MG63 (cell line): Measurements from ENCODE around the gene SAMHD1. TPM values are rescaled to one million over a fixed set of nuclear protein-coding genes. Genes with fewer than 3 reads are reported as not detected.
A peak's percentile ranks its signal among the peaks of the same experiment; 100 is the strongest.
"Not testable (repeated sequence)": the region's sequence is repeated elsewhere in the genome, so short reads cannot be mapped to it uniquely, and the experiment has no call there.

ENCODE experiments used
- DNase-seq: peaks from one replicate; pipeline ENCODE4 v3.0.0-alpha.2; 2020
- H3K27me3 ChIP-seq: fragments of 250-450 bp; sonication (Bioruptor Pico); 2 replicates; pipeline ENCODE4 v1.5.1; 2020; ENCODE audit warnings: mild to moderate bottlenecking, moderate library complexity
- H3K36me3 ChIP-seq: fragments of 250-450 bp; sonication (Bioruptor Pico); 2 replicates; pipeline ENCODE4 v1.5.1; 2020; ENCODE audit warnings: mild to moderate bottlenecking, moderate library complexity
- H3K4me3 ChIP-seq: fragments of 250-450 bp; sonication (Bioruptor Pico); 2 replicates; pipeline ENCODE4 v1.5.1; 2020; ENCODE audit warnings: mild to moderate bottlenecking, moderate library complexity
- H3K9me3 ChIP-seq: fragments of 250-450 bp; sonication (Bioruptor Pico); 2 replicates; pipeline ENCODE4 v1.5.1; 2020; ENCODE audit warnings: mild to moderate bottlenecking, moderate library complexity
- total RNA-seq: library from RNA; depleted of rRNA; stranded (reverse); fragments of >200 nt; shearing (Covaris generic); gene quantifications from 2 replicates; pipeline ENCODE4 v1.2.3, GENCODE V29; 2014; ENCODE audit warnings: low replicate concordance; rRNA removed

SAMHD1 gene
- total RNA-seq, 1 experiment from 2014 or later = 13.6 TPM

DNA sequence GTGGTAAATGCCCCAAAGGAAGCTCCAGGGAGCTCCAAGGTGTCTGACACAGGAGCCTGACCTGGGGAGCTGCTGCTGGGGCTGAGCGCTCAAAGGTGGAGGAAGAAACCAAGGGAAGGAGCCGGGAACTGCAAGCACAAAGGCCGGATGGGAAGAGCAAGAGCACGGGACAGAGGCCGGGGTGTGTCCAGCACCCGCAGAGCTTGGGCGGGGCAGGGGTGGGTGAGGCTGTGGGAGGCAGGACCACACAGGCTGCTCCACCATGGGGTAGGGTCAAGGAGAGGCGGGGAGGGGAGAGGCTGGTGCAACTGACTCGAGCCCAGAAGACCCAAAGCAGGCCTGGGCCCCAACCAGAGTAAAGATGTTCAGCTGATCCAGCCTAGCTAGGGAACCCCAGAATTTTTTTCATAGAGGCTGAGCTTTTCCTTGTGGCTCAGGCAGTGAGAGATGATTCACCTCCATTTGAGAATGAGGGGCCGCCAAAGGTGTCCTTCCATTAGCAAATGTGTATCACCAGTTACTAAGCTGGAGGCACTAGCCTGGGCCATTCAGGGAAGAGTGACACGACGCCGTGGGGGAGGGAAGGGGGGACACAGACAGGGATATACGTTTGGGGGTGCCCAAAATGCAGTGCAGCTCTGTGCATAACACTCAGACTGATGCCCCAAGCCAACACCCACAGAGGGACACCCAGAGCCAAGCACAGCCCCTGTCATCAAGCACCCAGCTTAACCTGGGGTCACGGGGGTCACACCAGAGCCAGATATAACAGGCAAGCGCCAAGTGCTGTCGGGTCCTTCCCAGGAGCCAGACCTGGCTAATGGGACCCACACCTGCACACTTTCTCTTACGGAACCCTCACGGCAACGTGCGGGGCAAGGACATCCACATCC is 96.9 kb downstream of the SAMHD1 start:
- peak; percentile 64 for DNase-seq
- Histone ChIP-seq H3K4me3 (no peak overlapping the region), H3K9me3 (no peaks in the 10 kb centered on the region), H3K27me3 (no peaks in the 10 kb centered on the region), H3K36me3 (peaks cover 79% of the 10 kb centered on the region)

DNA sequence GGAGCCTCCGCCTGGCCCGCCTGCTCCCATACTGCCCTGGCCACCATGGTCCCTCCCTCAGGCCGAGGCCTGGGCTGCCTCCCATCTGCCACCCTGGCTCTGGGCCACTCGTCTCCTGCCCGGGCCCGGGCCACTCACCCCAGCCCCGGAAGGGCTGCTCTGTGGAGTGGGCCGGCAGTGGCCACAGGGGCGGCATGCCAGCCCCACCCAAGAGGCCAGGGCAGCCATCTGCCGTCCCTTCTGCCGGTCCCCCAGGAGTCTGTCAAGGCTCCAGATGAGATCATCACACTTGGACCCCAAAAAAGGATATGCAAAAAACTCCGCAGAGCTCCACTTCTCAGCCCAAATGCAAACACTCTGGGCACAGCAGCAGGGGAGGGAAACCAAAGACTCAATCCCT is 99.3 kb downstream of the SAMHD1 start:
- H3K27me3 ChIP-seq = no peaks in the 10 kb centered on the region
- H3K4me3 ChIP-seq = no peak overlapping the region
- H3K36me3 ChIP-seq = peaks cover 62% of the 10 kb centered on the region
- H3K9me3 ChIP-seq = no peaks in the 10 kb centered on the region
- peak; percentile 75 for DNase-seq

DNA sequence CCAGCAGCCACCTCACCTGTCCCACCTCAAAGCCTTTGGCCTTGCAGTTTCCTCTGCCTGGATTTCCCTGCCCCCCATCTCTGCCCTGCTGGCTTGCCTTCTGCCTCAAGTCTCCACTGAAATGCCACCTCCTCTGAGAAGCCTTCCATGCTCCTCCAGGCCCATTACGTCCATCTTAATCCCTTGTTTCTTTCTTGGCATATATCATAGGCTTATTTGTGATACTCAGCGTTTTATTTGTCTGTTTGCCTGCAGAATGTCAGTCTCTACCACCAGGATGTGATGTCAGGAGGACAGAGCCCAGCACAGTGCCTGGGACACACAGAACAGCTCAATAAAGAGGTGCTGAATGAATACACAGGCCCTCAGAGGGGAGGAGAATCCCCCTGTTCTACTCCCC is 100.0 kb downstream of the SAMHD1 start:
- Histone ChIP-seq H3K4me3 (no peak overlapping the region), H3K27me3 (no peaks in the 10 kb centered on the region), H3K36me3 (peaks cover 65% of the 10 kb centered on the region), H3K9me3 (no peaks in the 10 kb centered on the region)
- DNase-seq = no peak

DNA sequence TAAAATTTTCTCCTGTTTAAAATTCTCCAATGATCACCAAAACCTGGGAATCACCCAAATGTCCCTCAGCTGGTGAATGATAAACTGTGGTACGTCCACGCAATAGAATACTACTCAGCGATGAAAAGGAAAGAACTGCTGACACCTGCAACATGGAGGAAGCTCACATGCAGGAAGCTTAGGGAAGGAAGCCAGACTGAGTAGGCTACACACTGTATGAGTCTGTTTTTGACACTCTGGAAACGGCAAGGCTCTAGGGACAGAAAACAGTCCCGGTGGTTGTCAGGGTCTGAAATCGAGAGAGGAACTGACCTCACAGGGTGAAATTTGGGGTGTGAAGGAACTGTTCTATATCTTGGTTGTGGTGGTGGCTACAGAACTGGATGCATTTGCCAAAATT is 100.7 kb downstream of the SAMHD1 start:
- H3K36me3 ChIP-seq = peaks cover 64% of the 10 kb centered on the region
- no peaks in the 10 kb centered on the region for H3K27me3 ChIP-seq
- no peaks in the 10 kb centered on the region for H3K9me3 ChIP-seq
- DNase-seq = no peak
- H3K4me3 ChIP-seq = no peak overlapping the region

DNA sequence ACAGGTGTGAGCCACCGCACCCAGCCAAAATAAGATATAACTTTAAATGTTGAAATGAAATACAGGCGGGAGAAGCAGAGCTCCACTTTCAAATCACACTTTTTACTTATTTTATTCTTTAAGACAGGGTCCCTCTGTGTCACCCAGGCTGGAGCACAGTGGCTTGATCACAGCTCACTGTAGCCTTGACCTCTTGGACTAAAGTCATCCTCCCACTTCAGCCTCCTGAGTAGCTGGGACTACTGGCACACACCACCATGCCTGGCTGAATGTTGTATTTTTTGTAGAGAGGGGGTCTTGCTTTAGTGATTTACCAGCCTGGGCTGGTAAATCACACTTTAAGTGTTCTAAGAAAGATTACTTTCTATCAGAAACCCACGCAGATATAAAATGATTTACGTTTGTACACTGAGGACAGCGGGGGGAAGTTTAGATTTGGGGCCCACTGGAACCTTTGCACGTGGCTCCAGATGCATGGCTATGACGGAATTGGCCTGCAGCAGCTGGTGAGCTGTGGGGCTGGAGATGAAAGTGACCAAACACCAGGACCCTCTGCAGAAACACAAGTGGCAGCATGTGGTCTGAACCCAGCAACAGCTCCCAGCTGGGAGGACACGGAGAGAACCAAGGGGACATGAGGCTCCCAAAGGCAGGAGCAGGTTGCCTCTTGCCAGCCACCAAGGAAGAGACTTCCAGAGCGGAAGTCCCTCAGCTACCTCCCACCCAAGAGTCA is 102.0 kb downstream of the SAMHD1 start:
- no peak overlapping the region for H3K4me3 ChIP-seq

DNA sequence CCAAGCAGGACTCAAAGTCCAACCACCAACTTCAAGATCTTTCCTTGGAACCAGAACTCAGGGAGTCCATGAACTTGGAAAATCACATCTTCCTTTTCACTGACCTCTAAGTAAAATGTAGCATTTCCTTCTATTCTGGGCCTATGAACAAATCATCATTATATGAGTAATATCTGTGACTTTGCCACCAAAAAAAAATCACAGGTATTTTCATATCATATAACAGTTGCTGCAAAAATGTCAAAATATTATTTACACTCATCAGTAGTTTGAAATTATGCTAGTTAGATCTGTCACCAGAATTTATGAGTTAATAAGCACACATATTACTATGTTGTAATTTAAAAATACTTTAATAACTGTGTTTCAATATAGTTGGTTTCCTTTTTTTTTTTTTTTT is 102.8 kb downstream of the SAMHD1 start:
- H3K9me3 ChIP-seq = no peaks in the 10 kb centered on the region
- DNase-seq = no peak
- no peaks in the 10 kb centered on the region for H3K27me3 ChIP-seq
- H3K4me3 ChIP-seq = no peak overlapping the region; the same call in 1 of the 2 replicates
- peaks cover 64% of the 10 kb centered on the region for H3K36me3 ChIP-seq

More for the DNA sequence above, 102.0 kb downstream of the SAMHD1 start:
- H3K9me3 ChIP-seq = no peaks in the 10 kb centered on the region
- no peak for DNase-seq
- H3K27me3 ChIP-seq = no peaks in the 10 kb centered on the region
- H3K36me3 ChIP-seq = peaks cover 65% of the 10 kb centered on the region

DNA sequence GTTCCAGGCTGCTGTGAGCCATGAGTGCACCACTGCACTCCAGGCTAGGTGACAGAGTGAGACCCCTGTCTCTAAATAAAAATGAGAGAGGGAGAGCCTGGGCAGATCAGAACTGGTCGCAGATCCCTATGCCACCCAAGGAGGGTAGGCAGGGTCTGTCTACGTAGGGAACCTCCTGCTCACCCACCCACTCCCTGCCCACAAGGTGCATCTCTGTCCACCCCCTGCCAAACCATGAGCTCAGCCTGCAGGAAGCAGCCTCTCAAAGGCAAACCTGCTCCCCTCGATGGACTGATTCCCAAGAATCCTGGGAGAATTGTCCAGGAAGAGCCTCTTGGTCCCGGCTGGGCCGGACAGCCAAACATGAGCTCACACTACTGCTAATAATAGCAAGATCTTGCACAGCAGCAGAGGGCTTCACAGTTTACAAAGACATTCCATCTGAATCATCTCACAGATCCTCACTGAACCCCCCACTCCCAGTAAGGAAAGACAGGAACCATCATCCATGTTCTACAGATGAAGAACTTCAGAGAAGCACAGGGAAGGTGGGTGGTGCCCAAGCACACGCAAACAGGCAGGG is 103.3 kb downstream of the SAMHD1 start:
- Histone ChIP-seq H3K36me3 (peaks cover 63% of the 10 kb centered on the region), H3K4me3 (no peak overlapping the region; the same call in 1 of the 2 replicates), H3K27me3 (no peaks in the 10 kb centered on the region), H3K9me3 (no peaks in the 10 kb centered on the region)
- peak; percentile 94 for DNase-seq

DNA sequence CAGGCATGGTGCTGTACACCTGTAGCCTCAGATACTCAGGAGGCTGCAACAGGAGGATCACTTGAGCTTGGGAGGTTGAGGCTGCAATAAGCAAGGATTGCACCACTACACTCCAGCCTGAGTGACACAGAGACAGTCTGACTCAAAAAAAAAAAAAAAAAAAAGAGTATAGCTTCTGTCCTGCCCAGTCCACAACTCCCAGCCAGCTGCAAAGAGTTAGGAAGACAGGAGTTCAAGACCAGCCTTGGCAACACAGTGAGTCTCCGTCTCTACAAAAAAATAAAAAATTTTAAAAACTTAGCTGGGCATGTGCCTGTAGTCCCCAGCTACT is 103.8 kb downstream of the SAMHD1 start:
- Histone ChIP-seq H3K4me3 (no peak overlapping the region), H3K36me3 (peaks cover 63% of the 10 kb centered on the region), H3K9me3 (no peaks in the 10 kb centered on the region), H3K27me3 (no peaks in the 10 kb centered on the region)
- no peak for DNase-seq

DNA sequence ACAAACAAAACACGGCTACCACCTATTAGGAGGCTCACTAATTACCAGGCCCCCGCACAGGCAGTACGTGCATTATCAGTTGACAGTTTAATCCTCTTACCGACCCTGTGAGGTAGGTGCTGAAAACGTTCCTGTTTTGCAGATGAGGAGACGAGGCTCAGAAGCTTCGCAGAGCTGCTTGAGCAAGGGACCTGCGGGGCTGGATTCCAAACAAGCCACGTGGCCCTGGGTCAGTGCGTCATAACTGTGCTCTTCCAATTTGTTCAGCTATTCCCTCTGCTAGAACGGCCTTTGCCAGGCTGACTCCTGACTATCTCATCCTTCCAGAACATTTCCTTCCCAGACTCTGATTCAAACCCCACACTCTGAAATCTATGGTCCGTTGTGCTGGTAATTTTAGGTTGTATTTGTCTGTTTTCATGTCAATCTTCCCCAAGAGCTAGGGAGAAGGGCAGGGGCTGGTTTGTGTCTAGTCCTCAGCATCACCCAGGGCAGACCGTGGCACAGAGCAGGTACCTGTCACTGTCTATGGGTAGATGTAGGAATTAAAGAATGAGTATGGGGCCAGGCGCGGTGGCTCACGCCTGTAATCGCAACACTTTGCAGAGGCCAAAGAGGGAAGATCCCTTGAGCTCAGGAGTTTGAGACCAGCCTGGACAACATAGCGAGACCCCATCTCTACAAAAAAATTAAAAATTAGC is 104.3 kb downstream of the SAMHD1 start:
- H3K4me3 ChIP-seq = no peak overlapping the region
- peaks cover 62% of the 10 kb centered on the region for H3K36me3 ChIP-seq
- no peaks in the 10 kb centered on the region for H3K9me3 ChIP-seq
- DNase-seq = peak; percentile 57
- H3K27me3 ChIP-seq = no peaks in the 10 kb centered on the region

DNA sequence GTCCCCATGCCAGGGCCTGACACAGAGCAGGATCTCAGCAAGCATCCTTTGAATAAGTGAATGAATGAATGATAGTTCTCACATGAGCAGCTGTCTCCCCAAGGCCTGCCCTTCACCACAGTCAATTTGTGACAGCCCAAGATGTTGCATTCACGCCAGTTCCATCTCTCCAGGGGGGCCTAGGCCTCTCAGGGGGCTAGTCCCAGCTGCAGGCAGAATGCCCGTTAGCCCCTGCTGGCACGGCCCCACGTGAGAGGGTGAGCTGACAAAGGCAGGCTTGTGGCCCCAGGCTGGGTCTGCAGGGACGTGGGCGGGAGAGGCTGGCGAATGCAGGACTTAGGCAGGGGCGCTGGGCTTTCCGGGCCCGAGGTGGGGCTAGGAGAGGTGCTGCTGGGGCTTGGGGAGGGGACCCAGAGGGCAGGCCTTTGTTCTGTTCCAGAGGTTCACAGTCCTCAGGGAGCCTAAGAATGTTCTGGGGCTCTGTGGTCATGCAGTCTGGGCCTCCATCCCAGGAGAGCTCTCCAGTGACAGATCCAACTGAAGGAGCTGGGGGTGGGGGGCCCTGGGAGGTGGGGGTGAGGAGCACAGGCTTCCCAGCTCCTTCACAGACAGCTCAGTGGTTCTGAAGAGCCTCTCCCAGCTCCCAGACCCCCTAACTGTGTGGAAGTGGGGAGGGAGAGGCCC is 106.1 kb downstream of the SAMHD1 start:
- Histone ChIP-seq H3K4me3 (no peak overlapping the region), H3K27me3 (no peaks in the 10 kb centered on the region), H3K9me3 (no peaks in the 10 kb centered on the region), H3K36me3 (peaks cover 53% of the 10 kb centered on the region)
- no peak for DNase-seq

DNA sequence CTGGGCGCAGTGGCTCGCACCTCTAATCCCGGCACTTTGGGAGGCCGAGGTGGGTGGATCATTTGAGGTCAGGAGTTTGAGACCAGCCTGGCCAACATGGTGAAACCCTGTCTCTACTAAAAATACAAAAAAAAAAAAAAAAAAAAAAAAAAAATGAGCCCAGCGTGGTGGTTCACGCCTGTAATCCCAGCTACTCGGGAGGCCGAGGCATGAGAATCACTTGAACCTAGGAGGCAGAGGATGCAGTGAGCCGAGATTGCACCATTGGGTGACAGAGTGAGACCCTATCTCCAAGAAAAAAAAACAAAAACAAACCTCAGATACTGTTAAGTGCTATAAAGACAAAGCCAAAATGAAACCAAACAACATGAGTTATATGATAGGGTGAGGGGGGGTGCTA is 110.5 kb downstream of the SAMHD1 start:
- peaks cover 73% of the 10 kb centered on the region for H3K36me3 ChIP-seq
- not testable (repeated sequence) for H3K9me3 ChIP-seq, DNase-seq, H3K27me3 ChIP-seq, H3K4me3 ChIP-seq

Other genes with a start within 250 kb of the SAMHD1 start
- 56.3 and 59.5 TPM in 2 replicates for gene NDRG3, start 205.6 kb downstream of the SAMHD1 start, total RNA-seq
- 36.0 and 52.2 TPM in 2 replicates for gene DSN1, start 177.9 kb downstream of the SAMHD1 start, total RNA-seq
- gene TLDC2, start 75.6 kb downstream of the SAMHD1 start, total RNA-seq = not detected in 2 replicates
- gene RBL1, start 144.3 kb upstream of the SAMHD1 start, total RNA-seq = 11.1 and 18.3 TPM in 2 replicates
- gene RPN2, start 227.6 kb upstream of the SAMHD1 start, total RNA-seq = 359 and 488 TPM in 2 replicates
- 0.63 TPM in 1 of 2 replicates, not detected in the other for gene MROH8, start 227.8 kb upstream of the SAMHD1 start, total RNA-seq